ENCODE data around the gene BMP3. TPM values are rescaled to one million over a fixed set of nuclear protein-coding genes. Genes with fewer than 3 reads are reported as not detected.

The BMP3 gene
- total RNA-seq, 4 donors from 2014 or later = 0.83 to 1.5 (median 1.2) TPM

GRCh38 chr4:81106150-81106549 is 75.6 kb downstream of the BMP3 start:
- intact Hi-C loops (cut with DNase I; ENCODE audit: low total_unique reads) = no loop called here
- no peak overlapping the region for H3K4me3 ChIP-seq (ENCODE audit: low read depth, poor library complexity, severe bottlenecking)
- DNase-seq (ENCODE audit: low spot score in 2 of 2) = no peak
- WGBS, 2 donors = 87 to 90% methylated on average over 4 of the region's 4 CpGs
- TF ChIP-seq CTCF (IDR thresholded peaks at IDR 0.05) (no peak), POLR2A (IDR thresholded peaks at IDR 0.05) (no peak)

Other genes with a start within 250 kb of the BMP3 start
- 1 to 10 TPM in 3 of 4 donors, under 1 TPM in 1; 0.34 to 1.7 (median 1.2) TPM for gene PRKG2, start 184.5 kb downstream of the BMP3 start, total RNA-seq